DMS 273 (cell line): Measurements from ENCODE around the gene RGS7.
"Not testable (repeated sequence)": the region's sequence is repeated elsewhere in the genome, so short reads cannot be mapped to it uniquely, and the experiment has no call there.

Source experiments
- DNase-seq: peaks from one replicate; lab custom pipeline; 2025; ENCODE audit not compliant: unreplicated experiment; lab: John Stamatoyannopoulos, UW

RGS7 gene

GRCh38 chr1:240935920-240936319 lies 421.1 kb downstream of the RGS7 start:
- DNase-seq = no peak

GRCh38 chr1:240931031-240931430 lies 426.0 kb downstream of the RGS7 start:
- DNase-seq = no peak

DNA sequence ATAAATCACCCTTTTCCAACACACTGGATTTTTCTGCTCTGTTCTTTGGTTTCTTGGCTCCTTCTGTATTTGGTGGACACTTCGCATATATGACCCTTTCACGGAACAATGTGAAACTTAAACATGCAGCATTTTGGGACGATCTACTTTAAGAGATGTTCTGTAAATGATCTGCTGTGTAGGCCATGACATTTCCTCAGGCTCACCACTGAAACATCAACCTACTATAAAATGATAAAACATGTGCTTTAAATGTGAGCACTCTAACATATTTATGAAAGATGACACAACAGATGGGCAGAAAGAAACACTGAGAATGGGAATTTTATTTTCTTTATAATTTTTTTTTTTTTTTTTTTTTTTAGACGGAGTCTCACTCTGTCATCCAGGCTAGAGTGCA lies 428.7 kb downstream of the RGS7 start:
- no peak for DNase-seq

GRCh38 chr1:240927821-240928220 lies 429.2 kb downstream of the RGS7 start:
- DNase-seq = no peak

- DNase-seq = no peak
Measured at GRCh38 chr1:240925273-240925672, 431.7 kb downstream of the RGS7 start.

DNA sequence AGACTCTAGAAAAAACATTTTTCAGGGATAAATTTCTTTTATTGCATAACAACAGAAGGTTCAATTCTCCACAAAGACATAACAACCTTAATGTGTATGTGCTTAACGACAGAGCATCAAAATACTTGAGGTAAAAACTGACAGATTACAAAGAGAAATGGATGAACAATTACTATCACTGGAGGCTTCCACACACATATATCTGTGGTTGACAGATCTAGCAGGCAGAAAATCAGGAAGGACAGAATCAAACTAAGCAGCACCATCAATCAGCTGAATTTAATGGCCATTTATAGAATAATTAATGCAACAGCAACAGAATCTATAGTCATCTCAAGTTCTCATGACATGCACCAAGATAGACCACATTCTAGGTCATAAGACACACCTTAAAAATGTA lies 439.0 kb downstream of the RGS7 start:
- no peak for DNase-seq

- no peak for DNase-seq
Measured at GRCh38 chr1:240914506-240914905, 442.5 kb downstream of the RGS7 start.

DNA sequence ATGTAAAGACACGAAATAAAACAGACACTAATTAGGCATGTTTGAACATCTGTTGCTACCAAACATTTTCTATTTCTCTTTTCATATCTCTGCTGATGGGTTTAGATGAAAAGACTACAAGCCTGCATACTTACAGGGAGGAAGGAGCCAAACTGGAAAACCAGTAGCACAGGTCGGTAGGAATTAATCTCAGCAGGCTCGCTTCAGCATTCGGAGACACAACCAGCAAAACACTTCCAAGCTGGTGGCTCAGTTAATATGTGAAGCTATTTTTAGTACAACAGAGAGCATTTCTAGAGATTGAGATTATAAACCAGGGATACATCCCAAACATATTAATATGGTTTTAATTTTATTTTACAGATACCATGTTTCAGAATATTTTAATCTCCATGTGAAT lies 444.2 kb downstream of the RGS7 start:
- DNase-seq = no peak

DNA sequence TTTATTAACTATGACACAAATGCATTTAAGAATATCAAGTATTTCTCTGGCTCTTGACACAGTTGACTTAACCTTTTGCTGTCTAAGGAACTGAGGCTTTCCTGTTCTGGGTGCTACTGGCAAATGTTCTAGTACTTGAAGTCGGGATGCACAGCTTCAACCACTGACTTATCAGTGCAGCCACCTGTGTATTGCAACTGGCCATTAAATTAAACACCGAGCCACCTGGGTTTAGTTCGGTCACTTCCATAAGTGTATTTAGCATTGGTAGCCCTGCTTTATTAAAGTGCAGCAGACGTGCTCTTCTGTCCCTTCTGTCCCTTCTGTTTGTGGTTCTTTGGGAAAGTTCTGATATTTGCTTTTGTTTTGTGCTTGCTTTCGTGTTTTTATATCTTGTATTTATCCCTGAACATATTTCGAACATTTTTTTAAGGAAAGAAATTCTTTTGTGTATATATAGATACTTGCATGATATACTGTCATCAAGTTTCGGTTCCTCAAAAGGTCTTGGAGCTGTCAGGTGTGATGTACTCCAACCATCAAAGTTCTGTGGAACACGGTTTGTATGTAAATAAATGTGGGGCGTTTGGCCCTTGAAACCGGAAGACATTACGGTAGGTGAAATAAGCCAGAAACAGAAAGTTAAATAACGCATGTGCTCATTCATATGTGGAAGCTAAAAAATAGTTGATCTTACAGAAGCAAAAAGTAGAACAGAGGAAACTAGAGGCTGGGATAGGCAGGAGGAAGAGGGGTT lies 447.1 kb downstream of the RGS7 start:
- DNase-seq = no peak

- DNase-seq = peak; percentile 27
Measured at GRCh38 chr1:240906477-240906876, 450.5 kb downstream of the RGS7 start.

- no peak for DNase-seq
Measured at GRCh38 chr1:240905225-240905765, 451.7 kb downstream of the RGS7 start.

GRCh38 chr1:240895424-240895823 lies 461.6 kb downstream of the RGS7 start:
- DNase-seq = not testable (repeated sequence)

DNA sequence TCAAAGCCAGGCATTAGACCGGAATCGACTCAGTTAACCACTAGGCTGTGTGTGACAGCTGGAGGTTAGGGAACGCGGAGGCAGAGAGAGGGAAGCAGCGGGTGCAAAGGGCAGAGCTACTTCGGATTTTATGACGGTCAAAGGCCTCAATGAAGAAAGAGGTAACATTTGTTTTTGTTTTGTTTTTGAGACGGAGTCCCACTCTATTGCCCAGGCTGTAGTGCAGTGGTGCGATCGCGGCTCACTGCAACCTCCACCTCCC lies 468.3 kb downstream of the RGS7 start:
- DNase-seq = no peak

- peak; percentile 42 for DNase-seq
Measured at GRCh38 chr1:240888039-240888786, 468.8 kb downstream of the RGS7 start.

DNA sequence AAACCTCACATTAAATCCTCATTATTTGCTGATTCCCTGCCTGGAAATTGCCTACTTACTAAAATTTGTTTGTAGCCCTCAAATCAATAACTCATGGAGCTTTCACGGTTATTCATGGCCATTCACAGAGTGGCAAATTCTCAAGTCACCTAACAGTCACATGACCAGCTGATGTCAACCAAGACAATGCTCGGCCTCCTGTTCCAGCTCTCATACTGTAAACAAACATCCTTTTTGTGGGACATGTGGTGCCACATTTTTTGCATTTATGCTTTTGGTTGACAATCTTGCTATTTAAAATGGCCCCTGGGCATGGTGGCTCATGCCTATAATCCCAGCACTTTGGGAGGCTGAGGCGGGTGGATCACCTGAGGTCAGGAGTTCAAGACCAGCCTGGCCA lies 473.5 kb downstream of the RGS7 start:
- no peak for DNase-seq

- DNase-seq = not testable (repeated sequence)
Measured at GRCh38 chr1:240882656-240883308, 474.2 kb downstream of the RGS7 start.

DNA sequence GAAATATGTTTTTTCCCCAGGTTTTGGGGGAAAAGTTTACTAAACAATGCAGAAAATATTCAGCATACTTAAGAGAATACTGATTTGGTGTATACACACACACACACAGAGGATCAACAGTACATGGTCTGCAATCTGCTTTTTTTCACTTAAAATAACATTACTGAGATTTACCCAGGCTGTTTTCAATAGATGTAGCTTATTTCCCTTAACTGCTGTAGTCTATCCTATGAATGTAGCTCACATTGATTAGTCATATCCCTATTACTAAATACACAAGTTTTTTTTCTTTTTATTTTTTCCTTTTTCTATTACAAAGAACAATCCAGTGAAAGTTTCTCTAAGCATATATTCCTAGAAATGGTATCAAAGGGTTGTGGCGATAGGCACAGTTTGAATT lies 478.4 kb downstream of the RGS7 start:
- DNase-seq = no peak

GRCh38 chr1:240877605-240878004 lies 479.4 kb downstream of the RGS7 start:
- no peak for DNase-seq

DNA sequence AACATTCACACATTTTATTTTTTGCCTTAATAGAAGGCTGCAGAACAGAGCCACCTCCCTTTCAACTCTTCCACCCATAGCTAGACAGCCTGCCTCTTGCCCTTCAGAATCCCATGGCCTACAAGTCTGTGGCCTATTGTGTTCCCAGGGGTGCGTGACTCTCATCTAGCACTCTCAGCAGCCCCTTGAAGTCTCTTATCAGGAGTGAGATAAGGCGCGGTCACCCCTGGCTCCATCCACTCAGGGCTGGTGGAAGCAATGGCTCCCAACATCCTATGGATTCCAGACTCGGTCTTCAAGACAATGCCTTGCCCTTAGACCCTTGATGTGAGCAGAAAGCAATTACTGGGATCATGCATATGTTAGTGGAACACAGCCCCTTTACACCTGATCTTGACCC lies 480.9 kb downstream of the RGS7 start:
- DNase-seq = no peak

GRCh38 chr1:240869071-240869470 lies 487.9 kb downstream of the RGS7 start:
- no peak for DNase-seq

GRCh38 chr1:240866724-240867123 lies 490.3 kb downstream of the RGS7 start:
- no peak for DNase-seq

- no peak for DNase-seq
Measured at GRCh38 chr1:240860023-240860422, 497.0 kb downstream of the RGS7 start.
